ENCODE data around the gene ARL3. TPM values are rescaled to one million over a fixed set of nuclear protein-coding genes. Genes with fewer than 3 reads are reported as not detected.

ARL3 gene
- total and polyA plus RNA-seq, 10 donors: 2.2 to 5.1 (median 4.0) TPM

DNA sequence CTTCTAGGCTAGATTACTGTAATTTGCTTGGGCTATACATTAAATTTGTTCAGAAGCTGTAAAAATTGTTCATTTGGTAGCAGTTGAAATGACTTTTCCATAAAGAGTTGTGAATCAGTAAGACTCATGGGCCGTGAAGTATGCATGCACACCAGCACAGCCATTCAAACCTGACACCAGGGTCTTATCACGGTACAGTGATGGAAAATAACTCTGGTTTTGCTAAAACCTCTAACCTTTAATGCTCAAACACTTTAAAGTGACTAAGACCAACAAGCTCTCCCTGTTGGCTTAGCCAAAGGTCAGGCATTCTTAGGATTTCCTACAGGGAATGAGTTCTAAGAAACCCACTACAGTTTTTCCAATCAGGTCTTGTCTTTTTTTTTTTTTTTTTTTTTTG, 11.5 kb downstream of the ARL3 start:
- no peak overlapping the region for H3K4me3 ChIP-seq
- DNase-seq: no peak
- no peaks in the 10 kb centered on the region for H3K27me3 ChIP-seq (replicated peaks in 1 of 7)
- peaks cover 0 to 19% (median 14%) of the 10 kb centered on the region in 6 donors for H3K36me3 ChIP-seq
- no peak overlapping the region for H3K27ac ChIP-seq
- no peaks in the 10 kb centered on the region for H3K9me3 ChIP-seq
- peaks cover 0 to 24% (median 5%) of the 10 kb centered on the region in 6 donors for H3K4me1 ChIP-seq
- 72 to 86% (median 82%) methylated on average over 2 of the region's 2 CpGs for WGBS, 5 donors
- TF ChIP-seq POLR2AphosphoS5 (IDR thresholded peaks at IDR 0.05) (no peak), CTCF (IDR thresholded peaks at IDR 0.05 in 8 of 11, conservative IDR thresholded peaks at IDR 0.05 in 3 of 11) (no peak), POLR2A (IDR thresholded peaks at IDR 0.05) (no peak)
- intact Hi-C loops (cut with DNase I; ENCODE audit: low total_unique reads): no loop called here

GRCh38 chr10:102701796-102702195, 12.4 kb downstream of the ARL3 start:
- no peak for DNase-seq
- Histone ChIP-seq H3K9me3 (no peaks in the 10 kb centered on the region), H3K36me3 (peaks cover 0 to 29% (median 18%) of the 10 kb centered on the region in 6 donors), H3K4me1 (peaks cover 0 to 16% (median 3%) of the 10 kb centered on the region in 6 donors), H3K4me3 (no peak overlapping the region), H3K27ac (no peak overlapping the region), H3K27me3 (replicated peaks in 1 of 7) (no peaks in the 10 kb centered on the region)
- WGBS, 5 donors: 95 to 99% (median 97%) methylated on average over 3 of the region's 3 CpGs
- intact Hi-C loops (cut with DNase I; ENCODE audit: low total_unique reads): no loop called here
- TF ChIP-seq POLR2AphosphoS5 (IDR thresholded peaks at IDR 0.05) (no peak), CTCF (IDR thresholded peaks at IDR 0.05 in 8 of 11, conservative IDR thresholded peaks at IDR 0.05 in 3 of 11) (no peak), POLR2A (IDR thresholded peaks at IDR 0.05) (no peak)

DNA sequence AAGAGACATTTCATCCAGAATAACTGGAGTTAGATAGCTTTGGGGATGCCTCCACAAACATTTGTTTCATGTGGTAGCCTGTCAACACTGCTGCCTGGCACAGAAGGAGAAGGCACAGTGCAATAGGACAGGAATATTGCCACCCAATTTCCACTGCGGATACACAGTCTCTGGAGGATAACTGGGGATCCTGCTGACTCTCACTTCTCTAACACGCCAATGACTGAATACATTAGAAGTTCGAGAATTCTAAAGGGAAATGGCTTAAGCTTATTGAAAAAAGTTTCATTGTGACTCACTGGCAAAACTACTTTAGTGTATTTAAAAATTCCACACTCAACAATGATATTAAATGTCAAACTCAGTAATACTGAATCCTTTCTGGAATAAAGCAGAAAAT, 12.9 kb downstream of the ARL3 start:
- Histone ChIP-seq H3K9me3 (no peaks in the 10 kb centered on the region), H3K4me1 (peaks cover 0 to 15% (median 3%) of the 10 kb centered on the region in 6 donors), H3K4me3 (no peak overlapping the region), H3K27me3 (replicated peaks in 1 of 7) (no peaks in the 10 kb centered on the region), H3K27ac (no peak overlapping the region), H3K36me3 (peaks cover 0 to 34% (median 18%) of the 10 kb centered on the region in 6 donors)
- TF ChIP-seq POLR2AphosphoS5 (IDR thresholded peaks at IDR 0.05) (no peak), CTCF (IDR thresholded peaks at IDR 0.05 in 8 of 11, conservative IDR thresholded peaks at IDR 0.05 in 3 of 11) (no peak), POLR2A (IDR thresholded peaks at IDR 0.05) (no peak)
- DNase-seq: no peak
- intact Hi-C loops (cut with DNase I; ENCODE audit: low total_unique reads): no loop called here
- 60 to 84% (median 71%) methylated on average over 3 of the region's 3 CpGs for WGBS, 5 donors

DNA sequence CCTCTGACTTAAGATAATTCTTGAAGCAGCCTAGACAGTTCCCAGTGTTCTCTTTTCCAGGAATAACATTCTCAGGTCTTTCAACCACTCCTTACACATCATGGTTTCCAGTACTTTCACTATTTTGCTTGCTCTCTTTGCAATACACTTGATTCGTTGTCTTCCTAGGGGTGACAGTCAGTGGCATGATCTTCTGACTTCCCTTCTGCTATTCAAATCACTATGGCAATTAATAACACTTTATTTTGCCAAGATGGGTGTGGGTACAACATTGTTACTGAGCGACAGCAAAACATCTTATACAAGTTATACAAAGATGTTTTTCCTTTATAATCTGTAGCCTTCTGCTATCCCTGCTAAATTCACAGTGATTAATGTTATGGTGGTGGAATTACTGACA, 15.3 kb downstream of the ARL3 start:
- H3K4me3 ChIP-seq: no peak overlapping the region
- H3K27me3 ChIP-seq (replicated peaks in 1 of 7): no peaks in the 10 kb centered on the region
- TF ChIP-seq POLR2AphosphoS5 (IDR thresholded peaks at IDR 0.05): no peak
- no peak for TF ChIP-seq CTCF (IDR thresholded peaks at IDR 0.05 in 8 of 11, conservative IDR thresholded peaks at IDR 0.05 in 3 of 11)
- TF ChIP-seq POLR2A (IDR thresholded peaks at IDR 0.05): no peak
- intact Hi-C loops (cut with DNase I; ENCODE audit: low total_unique reads): no loop called here
- H3K4me1 ChIP-seq: peaks cover 0 to 2% (median 0%) of the 10 kb centered on the region in 6 donors
- H3K27ac ChIP-seq: no peak overlapping the region
- DNase-seq: no peak
- H3K9me3 ChIP-seq: no peaks in the 10 kb centered on the region
- WGBS, 5 donors: 89 to 97% (median 94%) methylated on average over 2 of the region's 2 CpGs
- peaks cover 0 to 57% (median 18%) of the 10 kb centered on the region in 6 donors for H3K36me3 ChIP-seq
